Neural cell (in vitro differentiated cells): ENCODE data around the gene SLC35G1. TPM values are rescaled to one million over a fixed set of nuclear protein-coding genes. Genes with fewer than 3 reads are reported as not detected.

ENCODE experiments used
- H2AFZ ChIP-seq: fragments of 200-600, 300-800 bp; sonication (generic), shearing (Covaris generic); 2 replicates; pipeline ENCODE4 v1.6.0; 2014; ENCODE audit warnings: low read depth, mild to moderate bottlenecking, antibody characterized with exemption, low read length, moderate library complexity
- H3F3A ChIP-seq: fragments of 200-600 bp; shearing (Covaris generic); 2 replicates; pipeline ENCODE4 v1.6.1; 2016; ENCODE audit warnings: mild to moderate bottlenecking, moderate library complexity, mixed read lengths, antibody characterized with exemption, low read length; ENCODE audit not compliant: insufficient read depth, poor library complexity, severe bottlenecking
- H3K27ac ChIP-seq: fragments of 200-600, 300-800 bp; sonication (generic), shearing (Covaris generic); 2 replicates; pipeline ENCODE4 v1.5.1; 2014; ENCODE audit warnings: mild to moderate bottlenecking, low read length, moderate library complexity
- H3K27me3 ChIP-seq: fragments of 300-800, 200-600 bp; sonication (generic), shearing (Covaris generic); 2 replicates; pipeline ENCODE4 v1.6.0; 2014; ENCODE audit warnings: mild to moderate bottlenecking, low read depth, low read length, moderate library complexity; ENCODE audit not compliant: insufficient read depth
- H3K36me3 ChIP-seq: fragments of 300-800, 200-600 bp; sonication (generic), shearing (Covaris generic); 2 replicates; pipeline ENCODE4 v1.5.1; 2014; ENCODE audit warnings: mild to moderate bottlenecking, antibody characterized with exemption, low read length, moderate library complexity; ENCODE audit not compliant: insufficient read depth
- H3K4me2 ChIP-seq: fragments of 300-800, 200-600 bp; sonication (generic), shearing (Covaris generic); 2 replicates; pipeline ENCODE4 v1.6.0; 2014; ENCODE audit warnings: mild to moderate bottlenecking, low read length
- H3K4me3 ChIP-seq: fragments of 300-800, 200-600 bp; sonication (generic), shearing (Covaris generic); 2 replicates; pipeline ENCODE4 v1.5.1; 2014; ENCODE audit warnings: mild to moderate bottlenecking, low read length, moderate library complexity
- H3K79me2 ChIP-seq: fragments of 200-600 bp; shearing (Covaris generic); replicated peaks from 2 replicates; pipeline ENCODE4 v1.6.0; 2014; ENCODE audit warnings: mild to moderate bottlenecking, low read length, moderate library complexity; ENCODE audit not compliant: insufficient read depth
- H3K9ac ChIP-seq: fragments of 300-800, 200-600 bp; sonication (generic), shearing (Covaris generic); 2 replicates; pipeline ENCODE4 v1.6.1; 2016; ENCODE audit warnings: mild to moderate bottlenecking, low read length, mixed read lengths
- H3K9me2 ChIP-seq: fragments of 200-600 bp; shearing (Covaris generic); 2 replicates; pipeline ENCODE4 v1.6.1; 2016; ENCODE audit warnings: mild to moderate bottlenecking, low read length, mixed read lengths; ENCODE audit not compliant: insufficient read depth
- H3K9me3 ChIP-seq: fragments of 200-600, 300-800 bp; sonication (generic), shearing (Covaris generic); 2 replicates; pipeline ENCODE4 v1.6.1; 2016; ENCODE audit warnings: mild to moderate bottlenecking, mixed run types, low read length, moderate library complexity, mixed read lengths
- H4K20me1 ChIP-seq: fragments of 200-600 bp; shearing (Covaris generic); 2 replicates; pipeline ENCODE4 v1.6.1; 2016; ENCODE audit warnings: mild to moderate bottlenecking, mixed run types; ENCODE audit not compliant: insufficient read depth
- CTCF ChIP-seq: fragments of 450-650 bp; IDR thresholded peaks from 2 replicates; pipeline ENCODE4 v1.5.1; 2014; ENCODE audit warnings: antibody characterized with exemption, mild to moderate bottlenecking, moderate library complexity; ENCODE audit not compliant: poor library complexity, severe bottlenecking
- EP300 ChIP-seq: fragments of 450-650 bp; conservative IDR thresholded peaks from 2 replicates; pipeline ENCODE4 v1.6.1; 2014; ENCODE audit warnings: antibody characterized with exemption, mild to moderate bottlenecking, moderate library complexity; ENCODE audit not compliant: poor library complexity, severe bottlenecking
- EZH2 ChIP-seq: fragments of 200-600, 300-800 bp; shearing (Covaris generic), sonication (generic); IDR thresholded peaks from 2 replicates; pipeline ENCODE4 v1.6.1; 2014; ENCODE audit warnings: antibody characterized with exemption, low read length, borderline replicate concordance, mild to moderate bottlenecking; ENCODE audit not compliant: insufficient read depth, poor library complexity, severe bottlenecking
- MXI1 ChIP-seq: fragments of 450-650 bp; conservative IDR thresholded peaks from 2 replicates; pipeline ENCODE4 v1.6.1; 2014; ENCODE audit warnings: antibody characterized with exemption, mild to moderate bottlenecking; ENCODE audit not compliant: poor library complexity, severe bottlenecking
- POLR2AphosphoS5 ChIP-seq: IDR thresholded peaks from 2 replicates; pipeline ENCODE4 v1.6.1; 2012
- RAD21 ChIP-seq: fragments of 450-650 bp; conservative IDR thresholded peaks from 2 replicates; pipeline ENCODE4 v1.6.1; 2014; ENCODE audit warnings: antibody characterized with exemption, mild to moderate bottlenecking, moderate library complexity
- REST ChIP-seq: IDR thresholded peaks from 2 replicates; pipeline ENCODE4 v1.6.1; 2012; ENCODE audit warnings: borderline replicate concordance
- SMC3 ChIP-seq: fragments of 450-650 bp; conservative IDR thresholded peaks from 2 replicates; pipeline ENCODE4 v1.6.1; 2014; ENCODE audit warnings: antibody characterized with exemption, mild to moderate bottlenecking, moderate library complexity; ENCODE audit not compliant: poor library complexity
- TAF1 ChIP-seq: IDR thresholded peaks from 2 replicates; pipeline ENCODE4 v1.6.1; 2012; ENCODE audit warnings: low read depth
- polyA plus RNA-seq: library from polyadenylated mRNA; depleted of rRNA; stranded (reverse); fragments of >200 nt; gene quantifications from 2 replicates; pipeline ENCODE4 v1.2.3, GENCODE V29; 2014

Gene SLC35G1
- polyA plus RNA-seq, 1 donor from 2014 or later: 3.3 TPM

DNA sequence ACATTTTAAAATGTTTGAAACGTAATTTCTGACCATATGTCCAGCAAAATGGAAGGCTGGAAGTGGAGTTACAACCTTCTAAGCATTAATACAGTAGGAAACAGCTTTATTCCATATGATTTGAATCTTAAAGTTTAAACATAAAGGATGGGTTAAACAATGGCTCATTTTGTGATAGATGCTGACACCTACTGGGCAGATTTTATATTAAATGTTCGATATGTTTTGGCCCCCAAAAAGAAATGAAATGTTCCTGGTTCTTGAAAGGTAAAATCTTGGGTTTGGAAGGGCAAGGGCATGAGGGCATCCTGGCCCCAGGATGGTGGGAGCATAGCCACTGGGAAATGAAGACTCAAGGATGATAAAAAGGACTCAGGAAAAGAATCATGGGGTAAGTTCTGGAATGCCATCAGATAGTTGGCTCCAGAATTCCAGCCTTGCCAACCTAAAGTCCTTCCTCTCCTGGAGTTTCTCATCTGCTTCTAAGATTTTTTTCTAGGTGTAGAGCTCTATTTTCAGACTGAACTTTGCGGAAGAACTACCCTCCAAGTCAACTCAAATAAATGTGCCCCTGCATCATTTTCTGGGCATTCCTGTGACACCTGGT is 34.6 kb upstream of the SLC35G1 start:
- Histone ChIP-seq H3K27ac (no peak overlapping the region), H3K9me2 (no peaks in the 10 kb centered on the region), H3K9me3 (no peaks in the 10 kb centered on the region), H3F3A (no peaks in the 10 kb centered on the region), H3K4me2 (no peak overlapping the region), H2AFZ (no peak overlapping the region), H3K4me3 (no peak overlapping the region), H3K9ac (no peak overlapping the region), H3K36me3 (no peaks in the 10 kb centered on the region), H3K27me3 (no peaks in the 10 kb centered on the region), H4K20me1 (no peaks in the 10 kb centered on the region), H3K79me2 (no peaks in the 10 kb centered on the region)
- TF ChIP-seq POLR2AphosphoS5: no peak
- TF ChIP-seq CTCF: peak; percentile 83
- peak; percentile 88 for TF ChIP-seq RAD21
- no peak for TF ChIP-seq EP300
- TF ChIP-seq SMC3: peak; percentile 84

DNA sequence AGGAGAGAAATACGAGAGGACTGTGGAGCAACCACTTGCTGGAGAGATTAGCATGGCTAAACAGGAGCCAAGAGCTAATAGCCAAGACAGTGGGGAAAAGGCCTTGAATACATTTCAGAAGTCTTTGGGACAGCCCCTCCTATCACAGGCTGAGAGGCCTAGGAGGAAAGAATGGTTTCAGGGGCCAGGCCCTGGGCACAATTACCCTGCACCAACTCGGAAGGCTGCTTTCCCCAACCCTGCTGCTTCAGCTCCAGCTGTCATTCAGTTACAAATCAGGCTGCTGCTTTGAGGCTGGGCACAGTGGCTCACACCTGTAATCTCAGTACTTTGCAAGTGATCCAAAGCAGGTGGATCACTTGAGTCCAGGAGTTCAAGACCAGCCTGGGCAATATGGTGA is 32.0 kb upstream of the SLC35G1 start:
- TF ChIP-seq CTCF: no peak
- TF ChIP-seq TAF1: no peak
- TF ChIP-seq MXI1: no peak
- TF ChIP-seq SMC3: no peak
- no peak for TF ChIP-seq POLR2AphosphoS5
- no peak for TF ChIP-seq REST
- no peak for TF ChIP-seq EP300
- no peak for TF ChIP-seq RAD21
- no peak for TF ChIP-seq EZH2
- Histone ChIP-seq H3K27ac (no peak overlapping the region), H3K9me2 (no peaks in the 10 kb centered on the region), H3K9ac (no peak overlapping the region), H3K27me3 (no peaks in the 10 kb centered on the region), H2AFZ (no peak overlapping the region), H3K79me2 (no peaks in the 10 kb centered on the region), H3K4me3 (no peak overlapping the region), H4K20me1 (no peaks in the 10 kb centered on the region), H3F3A (no peaks in the 10 kb centered on the region), H3K4me2 (no peak overlapping the region), H3K9me3 (no peaks in the 10 kb centered on the region), H3K36me3 (no peaks in the 10 kb centered on the region)
